ENCODE results near the gene GPAM. TPM values are rescaled to one million over a fixed set of nuclear protein-coding genes. Genes with fewer than 3 reads are reported as not detected.

The GPAM gene
- total and polyA plus RNA-seq, 7 experiments from 2014 or later: 2.6 to 11.3 (median 4.3) TPM

- H3K27ac Mint-ChIP-seq: no peak overlapping the region
- POLR2A ChIA-PET: no interaction called here
These were observed 39.2 kb upstream of the GPAM start for GRCh38 chr10:112222799-112223198.

GRCh38 chr10:112221545-112221944 lies 38.0 kb upstream of the GPAM start:
- peaks cover 7 to 40% (median 20%) of the 10 kb centered on the region in 5 donors for H3K27me3 Mint-ChIP-seq
- H3K4me1 ChIP-seq (ENCODE audit: control insufficient read depth in 2 of 2, insufficient read depth in 2 of 2, low read length in 2 of 2): no peaks in the 10 kb centered on the region
- peaks cover 0 to 5% (median 0%) of the 10 kb centered on the region in 5 donors for H3K36me3 Mint-ChIP-seq
- no peak overlapping the region for H3K4me3 ChIP-seq (ENCODE audit: low read length)
- no peak overlapping the region for H3K27ac Mint-ChIP-seq
- ChIA-PET POLR2A (no interaction called here), CTCF (no interaction called here)
- H3K9me3 ChIP-seq (ENCODE audit: control insufficient read depth in 2 of 3, low read length in 3 of 3): peaks cover 0 to 5% (median 0%) of the 10 kb centered on the region in 3 experiments
- ATAC-seq (no peak), DNase-seq (no peak)
- intact Hi-C loops (cut with micrococcal nuclease): no loop called here
- peaks cover 0 to 7% (median 0%) of the 10 kb centered on the region in 7 donors for H3K4me1 Mint-ChIP-seq
- H3K9me3 Mint-ChIP-seq: peaks cover 0 to 29% (median 8%) of the 10 kb centered on the region in 11 donors
- no peak overlapping the region for H3K27ac ChIP-seq (ENCODE audit: low read depth, low read length)
- no peaks in the 10 kb centered on the region for H3K36me3 ChIP-seq (ENCODE audit: control insufficient read depth in 2 of 3, insufficient read depth in 3 of 3, low read length in 3 of 3)
- no peak overlapping the region for H3K4me3 Mint-ChIP-seq
- H3K27me3 ChIP-seq (ENCODE audit: control insufficient read depth in 2 of 2, insufficient read depth in 2 of 2, low read length in 2 of 2): peaks cover 0 to 3% of the 10 kb centered on the region in 2 donors

More at GRCh38 chr10:112222799-112223198, 39.2 kb upstream of the GPAM start:
- Mint-ChIP-seq H3K9me3 (peaks cover 0 to 29% (median 8%) of the 10 kb centered on the region in 11 donors), H3K4me1 (peaks cover 0 to 5% (median 0%) of the 10 kb centered on the region in 7 donors), H3K36me3 (peaks cover 0 to 5% (median 0%) of the 10 kb centered on the region in 5 donors), H3K4me3 (no peak overlapping the region), H3K27me3 (peaks cover 5 to 43% (median 18%) of the 10 kb centered on the region in 5 donors)
- Histone ChIP-seq H3K36me3 (ENCODE audit: control insufficient read depth in 2 of 3, insufficient read depth in 3 of 3, low read length in 3 of 3) (no peaks in the 10 kb centered on the region), H3K27ac (ENCODE audit: low read depth, low read length) (no peak overlapping the region), H3K9me3 (ENCODE audit: control insufficient read depth in 2 of 3, low read length in 3 of 3) (peaks cover 0 to 5% (median 0%) of the 10 kb centered on the region in 3 experiments), H3K4me1 (ENCODE audit: control insufficient read depth in 2 of 2, insufficient read depth in 2 of 2, low read length in 2 of 2) (no peaks in the 10 kb centered on the region), H3K27me3 (ENCODE audit: control insufficient read depth in 2 of 2, insufficient read depth in 2 of 2, low read length in 2 of 2) (no peaks in the 10 kb centered on the region), H3K4me3 (ENCODE audit: low read length) (no peak overlapping the region)
- intact Hi-C loops (cut with micrococcal nuclease): no loop called here
- DNase-seq (no peak), ATAC-seq (no peak)
- CTCF ChIA-PET: no interaction called here

- Histone ChIP-seq H3K4me1 (ENCODE audit: control insufficient read depth in 2 of 2, insufficient read depth in 2 of 2, low read length in 2 of 2) (no peaks in the 10 kb centered on the region), H3K9me3 (ENCODE audit: control insufficient read depth in 2 of 3, low read length in 3 of 3) (peaks cover 0 to 5% (median 0%) of the 10 kb centered on the region in 3 experiments), H3K36me3 (ENCODE audit: control insufficient read depth in 2 of 3, insufficient read depth in 3 of 3, low read length in 3 of 3) (no peaks in the 10 kb centered on the region), H3K4me3 (ENCODE audit: low read length) (no peak overlapping the region), H3K27me3 (ENCODE audit: control insufficient read depth in 2 of 2, insufficient read depth in 2 of 2, low read length in 2 of 2) (peaks cover 0 to 3% of the 10 kb centered on the region in 2 donors), H3K27ac (ENCODE audit: low read depth, low read length) (no peak overlapping the region)
- peaks cover 0 to 7% (median 0%) of the 10 kb centered on the region in 7 donors for H3K4me1 Mint-ChIP-seq
- peaks cover 7 to 37% (median 15%) of the 10 kb centered on the region in 5 donors for H3K27me3 Mint-ChIP-seq
- intact Hi-C loops (cut with micrococcal nuclease): no loop called here
- DNase-seq (no peak), ATAC-seq (no peak)
- no peak overlapping the region for H3K27ac Mint-ChIP-seq
- POLR2A ChIA-PET: no interaction called here
- peaks cover 0 to 29% (median 6%) of the 10 kb centered on the region in 11 donors for H3K9me3 Mint-ChIP-seq
- no peak overlapping the region for H3K4me3 Mint-ChIP-seq
- peaks cover 0 to 5% (median 0%) of the 10 kb centered on the region in 5 donors for H3K36me3 Mint-ChIP-seq
- CTCF ChIA-PET: no interaction called here
These were observed 35.4 kb upstream of the GPAM start for GRCh38 chr10:112218960-112219359.

- CTCF ChIA-PET: no interaction called here
- no peak for ATAC-seq
- no peaks in the 10 kb centered on the region for H3K4me1 ChIP-seq (ENCODE audit: control insufficient read depth in 2 of 2, insufficient read depth in 2 of 2, low read length in 2 of 2)
- H3K9me3 ChIP-seq (ENCODE audit: control insufficient read depth in 2 of 3, low read length in 3 of 3): peaks cover 0 to 5% (median 0%) of the 10 kb centered on the region in 3 experiments
- H3K4me1 Mint-ChIP-seq: peaks cover 0 to 7% (median 0%) of the 10 kb centered on the region in 7 donors
- H3K27me3 Mint-ChIP-seq: peaks cover 7 to 43% (median 15%) of the 10 kb centered on the region in 5 donors
- no peak overlapping the region for H3K4me3 Mint-ChIP-seq
- H3K9me3 Mint-ChIP-seq: peaks cover 0 to 29% (median 6%) of the 10 kb centered on the region in 11 donors
- intact Hi-C loops (cut with micrococcal nuclease): no loop called here
- DNase-seq: no peak
- POLR2A ChIA-PET: no interaction called here
- peaks cover 0 to 3% of the 10 kb centered on the region in 2 donors for H3K27me3 ChIP-seq (ENCODE audit: control insufficient read depth in 2 of 2, insufficient read depth in 2 of 2, low read length in 2 of 2)
- H3K27ac Mint-ChIP-seq: no peak overlapping the region
- peaks cover 0 to 5% (median 0%) of the 10 kb centered on the region in 5 donors for H3K36me3 Mint-ChIP-seq
- no peak overlapping the region for H3K27ac ChIP-seq (ENCODE audit: low read depth, low read length)
- H3K36me3 ChIP-seq (ENCODE audit: control insufficient read depth in 2 of 3, insufficient read depth in 3 of 3, low read length in 3 of 3): no peaks in the 10 kb centered on the region
- H3K4me3 ChIP-seq (ENCODE audit: low read length): no peak overlapping the region
These were observed 34.4 kb upstream of the GPAM start for GRCh38 chr10:112218036-112218390.

- Mint-ChIP-seq H3K27ac (no peak overlapping the region), H3K36me3 (peaks cover 0 to 5% (median 0%) of the 10 kb centered on the region in 5 donors), H3K4me1 (peaks cover 0 to 7% (median 0%) of the 10 kb centered on the region in 7 donors), H3K9me3 (peaks cover 0 to 29% (median 6%) of the 10 kb centered on the region in 11 donors), H3K27me3 (peaks cover 7 to 41% (median 15%) of the 10 kb centered on the region in 5 donors), H3K4me3 (no peak overlapping the region)
- Histone ChIP-seq H3K4me1 (ENCODE audit: control insufficient read depth in 2 of 2, insufficient read depth in 2 of 2, low read length in 2 of 2) (no peaks in the 10 kb centered on the region), H3K27me3 (ENCODE audit: control insufficient read depth in 2 of 2, insufficient read depth in 2 of 2, low read length in 2 of 2) (peaks cover 0 to 3% of the 10 kb centered on the region in 2 donors), H3K27ac (ENCODE audit: low read depth, low read length) (no peak overlapping the region), H3K9me3 (ENCODE audit: control insufficient read depth in 2 of 3, low read length in 3 of 3) (peaks cover 0 to 5% (median 0%) of the 10 kb centered on the region in 3 experiments), H3K4me3 (ENCODE audit: low read length) (no peak overlapping the region), H3K36me3 (ENCODE audit: control insufficient read depth in 2 of 3, insufficient read depth in 3 of 3, low read length in 3 of 3) (no peaks in the 10 kb centered on the region)
- ChIA-PET CTCF (no interaction called here), POLR2A (no interaction called here)
- intact Hi-C loops (cut with micrococcal nuclease): no loop called here
- ATAC-seq (no peak), DNase-seq (no peak)
These were observed 33.9 kb upstream of the GPAM start for GRCh38 chr10:112217386-112218035.

- ATAC-seq (no peak), DNase-seq (no peak)
- Histone ChIP-seq H3K9me3 (ENCODE audit: control insufficient read depth in 2 of 3, low read length in 3 of 3) (peaks cover 0 to 5% (median 0%) of the 10 kb centered on the region in 3 experiments), H3K4me1 (ENCODE audit: control insufficient read depth in 2 of 2, insufficient read depth in 2 of 2, low read length in 2 of 2) (no peaks in the 10 kb centered on the region), H3K4me3 (ENCODE audit: low read length) (no peak overlapping the region), H3K27ac (ENCODE audit: low read depth, low read length) (no peak overlapping the region), H3K36me3 (ENCODE audit: control insufficient read depth in 2 of 3, insufficient read depth in 3 of 3, low read length in 3 of 3) (no peaks in the 10 kb centered on the region), H3K27me3 (ENCODE audit: control insufficient read depth in 2 of 2, insufficient read depth in 2 of 2, low read length in 2 of 2) (peaks cover 0 to 3% of the 10 kb centered on the region in 2 donors)
- CTCF ChIA-PET: no interaction called here
- Mint-ChIP-seq H3K4me1 (peaks cover 0 to 7% (median 0%) of the 10 kb centered on the region in 7 donors), H3K9me3 (peaks cover 0 to 29% (median 6%) of the 10 kb centered on the region in 11 donors), H3K27ac (no peak overlapping the region), H3K27me3 (peaks cover 7 to 39% (median 15%) of the 10 kb centered on the region in 5 donors), H3K36me3 (peaks cover 0 to 5% (median 0%) of the 10 kb centered on the region in 5 donors), H3K4me3 (no peak overlapping the region)
- intact Hi-C loops (cut with micrococcal nuclease): no loop called here
- POLR2A ChIA-PET: no interaction called here
These were observed 33.4 kb upstream of the GPAM start for GRCh38 chr10:112216966-112217365.

Data from naive thymus-derived CD4-positive, alpha-beta T cell (primary cell).